CD4-positive, alpha-beta T cell treated with Interleukin-2 at 100 ng/mL for 4 hours (primary cell): Measurements from ENCODE around the gene MYT1.
"Not testable (repeated sequence)": the region's sequence is repeated elsewhere in the genome, so short reads cannot be mapped to it uniquely, and the experiment has no call there.

Source experiments
- DNase-seq: peaks from one replicate; pipeline ENCODE4 v3.0.0-alpha.2; 2020; ENCODE audit warnings: low spot score

Gene MYT1

GRCh38 chr20:64168381-64169090 lies 4.3 kb downstream of the MYT1 start:
- DNase-seq: no peak

- no peak for DNase-seq
These were observed 4.9 kb downstream of the MYT1 start for GRCh38 chr20:64169091-64169560.

- no peak for DNase-seq
These were observed 7.0 kb downstream of the MYT1 start for GRCh38 chr20:64171211-64171610.

- DNase-seq: no peak
These were observed 8.9 kb downstream of the MYT1 start for GRCh38 chr20:64173116-64173515.

- no peak for DNase-seq
These were observed 12.3 kb downstream of the MYT1 start for GRCh38 chr20:64176551-64176950.

GRCh38 chr20:64176971-64177370 lies 12.7 kb downstream of the MYT1 start:
- no peak for DNase-seq

GRCh38 chr20:64177384-64177783 lies 13.1 kb downstream of the MYT1 start:
- DNase-seq: no peak

GRCh38 chr20:64177787-64178186 lies 13.5 kb downstream of the MYT1 start:
- DNase-seq: no peak

GRCh38 chr20:64178925-64179324 lies 14.7 kb downstream of the MYT1 start:
- DNase-seq: not testable (repeated sequence)

GRCh38 chr20:64179805-64180204 lies 15.6 kb downstream of the MYT1 start:
- no peak for DNase-seq

- DNase-seq: peak; percentile 2
These were observed 16.4 kb downstream of the MYT1 start for GRCh38 chr20:64180673-64181072.

GRCh38 chr20:64181391-64181790 lies 17.1 kb downstream of the MYT1 start:
- DNase-seq: no peak

- no peak for DNase-seq
These were observed 18.1 kb downstream of the MYT1 start for GRCh38 chr20:64182146-64182865.

- no peak for DNase-seq
These were observed 19.1 kb downstream of the MYT1 start for GRCh38 chr20:64183313-64183712.

- DNase-seq: no peak
These were observed 20.5 kb downstream of the MYT1 start for GRCh38 chr20:64184795-64185194.

GRCh38 chr20:64185276-64185900 lies 21.1 kb downstream of the MYT1 start:
- DNase-seq: no peak

GRCh38 chr20:64186071-64186598 lies 21.9 kb downstream of the MYT1 start:
- no peak for DNase-seq

GRCh38 chr20:64187213-64187612 lies 23.0 kb downstream of the MYT1 start:
- DNase-seq: not testable (repeated sequence)

- no peak for DNase-seq
These were observed 23.8 kb downstream of the MYT1 start for GRCh38 chr20:64188091-64188490.

- no peak for DNase-seq
These were observed 24.7 kb downstream of the MYT1 start for GRCh38 chr20:64188682-64189529.

- no peak for DNase-seq
These were observed 25.3 kb downstream of the MYT1 start for GRCh38 chr20:64189530-64189966.

GRCh38 chr20:64189986-64190385 lies 25.7 kb downstream of the MYT1 start:
- DNase-seq: no peak
